ENCODE results near the gene MARCHF10. TPM values are rescaled to one million over a fixed set of nuclear protein-coding genes. Genes with fewer than 3 reads are reported as not detected.

MARCHF10 gene
- total RNA-seq, 1 experiment from 2014 or later = 8.0 TPM

DNA sequence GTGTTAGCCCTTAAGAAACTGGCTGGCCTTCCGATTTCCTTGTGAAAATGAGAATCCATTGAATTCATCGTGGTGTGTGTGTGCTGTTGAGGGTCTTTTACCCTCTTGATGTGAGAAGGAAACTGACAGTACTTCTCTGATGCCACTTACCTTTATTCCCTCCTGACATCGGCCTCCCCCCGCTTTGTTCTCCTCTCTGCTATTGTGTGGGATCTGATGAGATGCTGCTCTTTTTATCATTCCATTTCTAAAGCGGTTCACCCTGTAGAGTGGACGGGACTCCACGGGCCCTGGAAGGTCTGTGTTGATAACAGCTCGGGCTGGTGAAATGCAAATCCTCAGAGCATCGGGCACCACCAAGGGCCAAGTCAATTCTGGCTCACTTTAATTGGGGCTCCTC, 69.8 kb downstream of the MARCHF10 start:
- no peak overlapping the region for H3K4me3 ChIP-seq
- no peak for DNase-seq
- H3K9me2 ChIP-seq (ENCODE audit: insufficient read depth) = no peaks in the 10 kb centered on the region
- CTCF ChIA-PET = no interaction called here
- no peak overlapping the region for H2AFZ ChIP-seq
- H3K4me2 ChIP-seq = no peak overlapping the region
- intact Hi-C loops (cut with micrococcal nuclease; ENCODE audit: unreplicated experiment) = no loop called here
- no TSS peak for BruUV-seq (replicated peaks)
- no peaks in the 10 kb centered on the region for H3K36me3 ChIP-seq (ENCODE audit: low read depth)
- 0 out of 2 replicates have a peak, but pooled peaks cover 4% of the 10 kb centered on the region for H4K20me1 ChIP-seq (ENCODE audit: insufficient read depth)
- TF ChIP-seq, protein P1, sequence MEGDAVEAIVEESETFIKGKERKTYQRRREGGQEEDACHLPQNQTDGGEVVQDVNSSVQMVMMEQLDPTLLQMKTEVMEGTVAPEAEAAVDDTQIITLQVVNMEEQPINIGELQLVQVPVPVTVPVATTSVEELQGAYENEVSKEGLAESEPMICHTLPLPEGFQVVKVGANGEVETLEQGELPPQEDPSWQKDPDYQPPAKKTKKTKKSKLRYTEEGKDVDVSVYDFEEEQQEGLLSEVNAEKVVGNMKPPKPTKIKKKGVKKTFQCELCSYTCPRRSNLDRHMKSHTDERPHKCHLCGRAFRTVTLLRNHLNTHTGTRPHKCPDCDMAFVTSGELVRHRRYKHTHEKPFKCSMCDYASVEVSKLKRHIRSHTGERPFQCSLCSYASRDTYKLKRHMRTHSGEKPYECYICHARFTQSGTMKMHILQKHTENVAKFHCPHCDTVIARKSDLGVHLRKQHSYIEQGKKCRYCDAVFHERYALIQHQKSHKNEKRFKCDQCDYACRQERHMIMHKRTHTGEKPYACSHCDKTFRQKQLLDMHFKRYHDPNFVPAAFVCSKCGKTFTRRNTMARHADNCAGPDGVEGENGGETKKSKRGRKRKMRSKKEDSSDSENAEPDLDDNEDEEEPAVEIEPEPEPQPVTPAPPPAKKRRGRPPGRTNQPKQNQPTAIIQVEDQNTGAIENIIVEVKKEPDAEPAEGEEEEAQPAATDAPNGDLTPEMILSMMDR (conservative IDR thresholded peaks at IDR 0.05) = no peak
- TF ChIP-seq EZH2 (IDR thresholded peaks at IDR 0.05; ENCODE audit: low read depth) = no peak
- no peak overlapping the region for H3K27ac ChIP-seq
- POLR2A ChIA-PET (ENCODE audit: unreplicated experiment) = no interaction called here
- H3F3A ChIP-seq (ENCODE audit: insufficient read depth, low read depth) = peaks cover 13% of the 10 kb centered on the region; the same call in 1 of the 2 replicates
- H3K79me2 ChIP-seq (ENCODE audit: low read depth) = no peaks in the 10 kb centered on the region
- H3K9me3 ChIP-seq (ENCODE audit: insufficient read depth, low read depth) = no peaks in the 10 kb centered on the region
- peaks cover 19% of the 10 kb centered on the region for H3K4me1 ChIP-seq (replicated peaks; ENCODE audit: insufficient read depth)
- no peaks in the 10 kb centered on the region for H3K27me3 ChIP-seq (ENCODE audit: insufficient read depth, low read depth)

DNA sequence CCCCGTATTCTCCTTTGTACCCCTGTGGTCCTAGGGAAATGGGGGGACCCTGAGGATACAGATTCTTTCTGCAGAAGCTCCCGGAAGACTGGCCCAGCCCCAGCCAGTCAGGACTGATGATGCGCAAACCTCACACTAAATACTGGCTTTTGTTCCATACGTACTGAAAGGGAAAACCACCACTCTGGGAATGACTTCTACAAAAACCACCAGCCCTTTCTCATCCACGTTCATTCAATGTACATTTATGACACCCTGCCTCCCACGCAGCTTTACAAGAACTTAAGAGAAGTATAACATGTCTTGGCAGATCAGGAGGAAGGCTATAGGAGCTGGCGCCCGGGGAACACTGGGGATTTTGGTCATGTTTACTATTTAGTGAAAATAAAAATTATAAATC, 70.6 kb downstream of the MARCHF10 start:
- no peaks in the 10 kb centered on the region for H3K9me3 ChIP-seq (ENCODE audit: insufficient read depth, low read depth)
- H3K36me3 ChIP-seq (ENCODE audit: low read depth) = no peaks in the 10 kb centered on the region
- H3K27ac ChIP-seq = no peak overlapping the region
- H3K4me1 ChIP-seq (replicated peaks; ENCODE audit: insufficient read depth) = peaks cover 19% of the 10 kb centered on the region
- ChIA-PET POLR2A (ENCODE audit: unreplicated experiment) (no interaction called here), CTCF (no interaction called here)
- peaks cover 13% of the 10 kb centered on the region; the same call in 1 of the 2 replicates for H3F3A ChIP-seq (ENCODE audit: insufficient read depth, low read depth)
- H3K4me2 ChIP-seq = no peak overlapping the region
- H3K79me2 ChIP-seq (ENCODE audit: low read depth) = no peaks in the 10 kb centered on the region
- intact Hi-C loops (cut with micrococcal nuclease; ENCODE audit: unreplicated experiment) = no loop called here
- H3K9me2 ChIP-seq (ENCODE audit: insufficient read depth) = no peaks in the 10 kb centered on the region
- H2AFZ ChIP-seq = no peak overlapping the region
- TF ChIP-seq, protein P1 (conservative IDR thresholded peaks at IDR 0.05) = no peak
- H4K20me1 ChIP-seq (ENCODE audit: insufficient read depth) = 0 out of 2 replicates have a peak, but pooled peaks cover 4% of the 10 kb centered on the region
- DNase-seq = no peak
- BruUV-seq (replicated peaks) = no TSS peak
- no peaks in the 10 kb centered on the region for H3K27me3 ChIP-seq (ENCODE audit: insufficient read depth, low read depth)
- no peak overlapping the region for H3K4me3 ChIP-seq

- Histone ChIP-seq H3K9me2 (ENCODE audit: insufficient read depth) (0 out of 2 replicates have a peak, but pooled peaks cover 8% of the 10 kb centered on the region), H3F3A (ENCODE audit: insufficient read depth, low read depth) (peaks cover 22% of the 10 kb centered on the region; the same call in 1 of the 2 replicates), H4K20me1 (ENCODE audit: insufficient read depth) (0 out of 2 replicates have a peak, but pooled peaks cover 4% of the 10 kb centered on the region), H3K4me3 (no peak overlapping the region), H2AFZ (no peak overlapping the region), H3K79me2 (ENCODE audit: low read depth) (no peaks in the 10 kb centered on the region), H3K27me3 (ENCODE audit: insufficient read depth, low read depth) (no peaks in the 10 kb centered on the region), H3K4me2 (peak overlapping the region; percentile 48), H3K9me3 (ENCODE audit: insufficient read depth, low read depth) (no peaks in the 10 kb centered on the region), H3K4me1 (replicated peaks; ENCODE audit: insufficient read depth) (peaks cover 19% of the 10 kb centered on the region), H3K27ac (no peak overlapping the region), H3K36me3 (ENCODE audit: low read depth) (no peaks in the 10 kb centered on the region)
- peak in 1 of 2 experiments; percentile 78 for DNase-seq
- intact Hi-C loops (cut with micrococcal nuclease; ENCODE audit: unreplicated experiment) = no loop called here
- no TSS peak for BruUV-seq (replicated peaks)
- no peak for TF ChIP-seq EZH2 (IDR thresholded peaks at IDR 0.05; ENCODE audit: low read depth)
- TF ChIP-seq, protein P1 (conservative IDR thresholded peaks at IDR 0.05) = no peak
- ChIA-PET POLR2A (ENCODE audit: unreplicated experiment) (interaction anchor here (0.6 kb wide), 2 partner anchors 20 to 318 kb away, joined by 3 to 4 read pairs; no protein-coding TSS in a partner anchor), CTCF (no interaction called here)
These were observed 73.0 kb downstream of the MARCHF10 start for GRCh38 chr17:62735044-62735651.
